ENCODE measurements around the gene UTY.

Gene UTY

GRCh38 chrY:13227354-13227953 is 252.4 kb downstream of the UTY start:
- Histone ChIP-seq H3K4me1 (ENCODE audit: control insufficient read depth, insufficient read depth, low read length) (no peaks in the 10 kb centered on the region), H3K36me3 (ENCODE audit: control insufficient read depth, insufficient read depth, low read length) (no peaks in the 10 kb centered on the region), H3K9ac (ENCODE audit: low read length) (no peak overlapping the region), H3K4me3 (ENCODE audit: low read depth, low read length) (no peak overlapping the region), H3K9me3 (ENCODE audit: control insufficient read depth, insufficient read depth, low read depth, low read length) (no peaks in the 10 kb centered on the region), H3K27ac (ENCODE audit: low read depth, low read length) (no peak overlapping the region), H3K27me3 (ENCODE audit: control insufficient read depth, insufficient read depth, low read length) (no peaks in the 10 kb centered on the region)

- no peak overlapping the region for H3K27ac ChIP-seq (ENCODE audit: low read depth, low read length)
- no peaks in the 10 kb centered on the region for H3K27me3 ChIP-seq (ENCODE audit: control insufficient read depth, insufficient read depth, low read length)
- H3K36me3 ChIP-seq (ENCODE audit: control insufficient read depth, insufficient read depth, low read length), result no peaks in the 10 kb centered on the region
- no peak overlapping the region for H3K9ac ChIP-seq (ENCODE audit: low read length)
- H3K9me3 ChIP-seq (ENCODE audit: control insufficient read depth, insufficient read depth, low read depth, low read length), result no peaks in the 10 kb centered on the region
- no peak overlapping the region for H3K4me3 ChIP-seq (ENCODE audit: low read depth, low read length)
- no peaks in the 10 kb centered on the region for H3K4me1 ChIP-seq (ENCODE audit: control insufficient read depth, insufficient read depth, low read length)
Observed at GRCh38 chrY:13210961-13211646, 268.7 kb downstream of the UTY start.

- Histone ChIP-seq H3K27ac (ENCODE audit: low read depth, low read length) (no peak overlapping the region), H3K27me3 (ENCODE audit: control insufficient read depth, insufficient read depth, low read length) (no peaks in the 10 kb centered on the region), H3K4me1 (ENCODE audit: control insufficient read depth, insufficient read depth, low read length) (no peaks in the 10 kb centered on the region), H3K9ac (ENCODE audit: low read length) (no peak overlapping the region), H3K4me3 (ENCODE audit: low read depth, low read length) (no peak overlapping the region), H3K9me3 (ENCODE audit: control insufficient read depth, insufficient read depth, low read depth, low read length) (no peaks in the 10 kb centered on the region), H3K36me3 (ENCODE audit: control insufficient read depth, insufficient read depth, low read length) (no peaks in the 10 kb centered on the region)
Observed at GRCh38 chrY:13205214-13205613, 274.6 kb downstream of the UTY start.

Measured in HUES6 (cell line).